IPS DF 19.7 (cell line): ENCODE results near the gene OR51B5.
A peak's percentile ranks its signal among the peaks of the same experiment; 100 is the strongest.
"Not testable (repeated sequence)": the region's sequence is repeated elsewhere in the genome, so short reads cannot be mapped to it uniquely, and the experiment has no call there.

Experiments used
- DNase-seq: peaks from one replicate; pipeline ENCODE4 v3.0.0-alpha.2; 2013; ENCODE audit warnings: low read depth, low spot score

The OR51B5 gene, protein sequence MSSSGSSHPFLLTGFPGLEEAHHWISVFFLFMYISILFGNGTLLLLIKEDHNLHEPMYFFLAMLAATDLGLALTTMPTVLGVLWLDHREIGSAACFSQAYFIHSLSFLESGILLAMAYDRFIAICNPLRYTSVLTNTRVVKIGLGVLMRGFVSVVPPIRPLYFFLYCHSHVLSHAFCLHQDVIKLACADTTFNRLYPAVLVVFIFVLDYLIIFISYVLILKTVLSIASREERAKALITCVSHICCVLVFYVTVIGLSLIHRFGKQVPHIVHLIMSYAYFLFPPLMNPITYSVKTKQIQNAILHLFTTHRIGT

GRCh38 chr11:5343474-5344335 lies at the start of gene OR51B5:
Gene OR51B5 (minus strand): TSS chr11:5343524. CDS start chr11:5343524, 0 bp downstream.
- DNase-seq, result no peak

DNA sequence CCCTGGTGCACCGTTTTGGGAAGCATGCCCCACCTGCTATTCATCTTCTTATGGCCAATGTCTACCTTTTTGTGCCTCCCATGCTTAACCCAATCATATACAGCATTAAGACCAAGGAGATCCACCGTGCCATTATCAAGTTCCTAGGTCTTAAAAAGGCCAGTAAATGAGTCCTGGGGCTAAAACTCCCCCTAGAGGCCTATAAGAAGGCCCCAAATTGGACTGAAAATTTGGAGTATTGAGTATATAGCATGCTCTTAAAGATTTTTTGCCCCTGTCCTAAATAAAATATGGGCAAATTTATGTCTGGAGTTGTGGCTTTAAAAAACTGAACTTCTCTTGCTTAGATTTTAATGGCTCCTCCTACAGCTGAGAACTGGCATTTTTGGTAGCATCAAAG lies 46.9 kb upstream of the OR51B5 start:
- DNase-seq, result no peak

DNA sequence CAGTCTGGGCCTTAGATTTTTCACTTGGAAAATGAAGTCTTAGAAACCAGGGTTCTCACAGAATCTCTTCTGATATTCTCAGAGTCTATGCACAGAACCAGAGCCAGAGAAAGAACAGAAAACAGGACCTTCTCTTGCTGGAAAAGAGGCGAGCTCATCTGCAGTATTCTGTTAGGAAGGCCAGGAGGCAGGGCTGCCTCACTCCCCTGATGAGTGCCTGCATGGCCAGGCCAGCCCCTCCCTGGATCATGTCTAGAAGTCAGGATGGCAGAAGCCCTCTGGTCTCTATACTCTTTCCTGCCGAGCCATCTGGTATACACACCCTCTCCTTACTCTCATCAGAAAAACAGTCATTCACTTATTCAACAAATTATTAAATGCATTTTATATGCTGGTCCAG lies 41.0 kb upstream of the OR51B5 start:
- DNase-seq, result no peak

- no peak for DNase-seq
These were observed 40.3 kb upstream of the OR51B5 start, which contains the start of gene OR51M1 for GRCh38 chr11:5383576-5383975. Gene OR51M1 (plus strand): TSS chr11:5383812. CDS start chr11:5389399, 5,587 bp downstream.

DNA sequence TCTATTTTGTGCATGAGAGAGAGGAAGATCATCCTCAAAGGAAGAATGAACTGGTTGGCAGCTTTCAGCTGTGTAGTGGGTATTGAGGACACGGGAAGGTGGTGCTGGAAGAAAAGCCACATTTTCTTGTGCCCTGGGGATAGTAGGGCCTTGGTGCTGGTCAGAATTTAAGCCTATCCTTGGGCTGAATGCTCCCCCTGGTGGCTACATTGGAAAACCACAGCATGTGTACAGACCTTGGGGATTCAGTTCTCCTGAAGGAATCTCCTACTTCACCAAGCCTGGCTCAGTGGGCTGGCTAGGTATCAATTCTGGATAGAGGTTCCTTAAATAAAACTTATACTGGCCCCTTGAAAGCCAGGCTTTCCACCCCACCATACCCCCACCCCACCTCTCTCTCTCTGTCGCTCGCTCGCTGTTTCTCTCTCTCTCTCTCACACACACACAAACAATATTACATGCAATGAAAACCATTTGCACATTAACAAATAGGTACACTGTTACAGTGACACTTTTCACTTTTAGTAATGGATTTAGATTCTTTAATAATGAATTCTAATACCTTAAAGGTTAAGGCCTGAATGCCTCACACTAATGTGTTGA lies 37.5 kb upstream of the OR51B5 start:
- peak; percentile 54 for DNase-seq

DNA sequence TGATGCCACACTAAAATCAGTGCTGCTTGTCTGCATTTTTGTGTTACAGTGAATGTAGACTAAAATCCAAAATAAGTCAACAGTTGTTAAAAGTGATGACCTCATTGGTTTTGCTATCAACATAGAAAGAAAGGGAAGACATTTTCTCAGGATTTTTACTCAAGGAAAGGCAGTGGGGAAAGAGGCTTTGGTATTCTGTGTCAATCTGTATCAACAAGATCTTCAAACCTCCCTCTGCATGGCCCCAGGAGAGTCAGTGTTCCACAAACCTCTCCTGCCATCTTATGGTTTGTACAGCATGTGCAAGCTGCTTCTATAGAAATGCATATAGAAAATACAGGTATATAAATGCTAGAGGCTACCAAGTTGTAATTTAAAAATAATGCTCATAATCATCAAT lies 26.5 kb upstream of the OR51B5 start:
- DNase-seq, result no peak

GRCh38 chr11:5368502-5369043 lies 25.2 kb upstream of the OR51B5 start:
- DNase-seq, result no peak

- DNase-seq, result no peak
These were observed 24.2 kb upstream of the OR51B5 start for GRCh38 chr11:5367448-5368074.

- DNase-seq, result no peak
These were observed 23.5 kb upstream of the OR51B5 start for GRCh38 chr11:5366856-5367255.

GRCh38 chr11:5366365-5366764 lies 23.0 kb upstream of the OR51B5 start:
- not testable (repeated sequence) for DNase-seq

- DNase-seq, result no peak
These were observed 20.9 kb upstream of the OR51B5 start for GRCh38 chr11:5364214-5364613.

DNA sequence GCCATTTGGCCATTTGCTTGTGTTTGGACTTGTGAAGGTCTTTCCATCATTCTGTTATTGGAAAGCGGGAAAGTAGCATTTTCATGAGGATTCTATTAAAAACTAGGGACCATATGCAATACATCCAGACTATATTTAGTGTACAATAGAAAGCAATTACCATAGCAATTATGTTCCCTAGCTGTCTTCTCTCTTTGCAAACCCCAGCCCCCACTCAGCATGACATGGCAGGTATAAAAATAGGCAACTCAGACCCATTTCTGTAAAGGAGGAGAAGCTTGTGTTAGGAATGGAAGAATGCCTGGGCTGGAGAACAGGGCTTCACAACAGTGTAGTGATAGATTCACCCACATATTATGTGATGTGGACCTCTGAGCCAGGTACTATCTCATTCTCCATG lies 20.4 kb upstream of the OR51B5 start:
- no peak for DNase-seq

DNA sequence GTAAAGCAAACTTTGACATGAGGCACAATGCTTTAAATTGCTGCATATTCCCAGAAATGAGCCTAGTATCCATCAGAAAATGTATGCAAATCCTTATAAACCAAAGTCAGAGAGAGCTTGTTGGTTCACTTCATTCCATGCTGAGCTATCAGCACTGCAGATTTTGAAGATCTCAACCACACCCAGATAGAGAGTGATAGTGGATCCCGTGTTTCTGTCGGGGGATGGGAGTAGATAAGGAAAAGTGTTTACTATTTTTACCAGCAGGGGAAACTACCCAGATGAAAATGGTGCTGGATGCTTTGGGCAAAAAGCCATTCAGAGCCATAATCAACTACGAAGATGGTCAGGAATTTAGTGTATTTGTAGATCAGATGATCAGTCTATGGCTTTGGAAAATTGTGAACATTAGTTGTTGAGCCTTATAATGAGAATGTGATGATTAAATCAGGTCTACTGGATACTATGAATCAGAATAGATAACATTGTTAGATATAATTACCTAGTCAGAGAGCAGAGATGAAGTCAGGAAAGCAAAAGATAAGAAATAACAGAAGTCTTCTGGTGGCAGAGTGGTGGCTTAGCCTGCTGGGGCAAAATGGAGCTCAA lies 18.8 kb upstream of the OR51B5 start:
- DNase-seq, result no peak

GRCh38 chr11:5356031-5356430 lies 12.7 kb upstream of the OR51B5 start:
- not testable (repeated sequence) for DNase-seq

- DNase-seq, result no peak
These were observed 7.9 kb upstream of the OR51B5 start, which contains the start of gene OR51B6 for GRCh38 chr11:5351208-5351607. Gene OR51B6 (plus strand): TSS chr11:5351508. CDS start chr11:5351508, 0 bp downstream.

DNA sequence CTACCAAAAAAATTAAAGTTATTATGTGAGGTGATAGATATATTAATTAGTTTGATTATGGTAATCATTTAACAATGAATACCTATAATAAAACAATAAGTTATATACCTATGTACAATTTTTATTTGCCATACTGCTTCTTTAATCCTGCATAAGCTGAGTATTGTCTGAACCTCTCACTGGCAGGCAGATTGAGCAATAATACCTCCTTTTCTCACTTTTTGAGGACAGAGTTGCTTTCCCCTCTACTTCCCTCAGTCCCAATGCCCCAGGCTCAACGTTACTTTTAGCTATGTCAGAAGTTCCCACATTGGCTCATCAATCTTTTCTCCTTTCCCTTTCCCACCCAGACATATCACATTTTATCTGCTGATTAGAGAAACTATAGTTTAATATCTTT lies 6.2 kb upstream of the OR51B5 start:
- DNase-seq, result no peak

GRCh38 chr11:5348551-5349194 lies 5.3 kb upstream of the OR51B5 start:
- no peak for DNase-seq

DNA sequence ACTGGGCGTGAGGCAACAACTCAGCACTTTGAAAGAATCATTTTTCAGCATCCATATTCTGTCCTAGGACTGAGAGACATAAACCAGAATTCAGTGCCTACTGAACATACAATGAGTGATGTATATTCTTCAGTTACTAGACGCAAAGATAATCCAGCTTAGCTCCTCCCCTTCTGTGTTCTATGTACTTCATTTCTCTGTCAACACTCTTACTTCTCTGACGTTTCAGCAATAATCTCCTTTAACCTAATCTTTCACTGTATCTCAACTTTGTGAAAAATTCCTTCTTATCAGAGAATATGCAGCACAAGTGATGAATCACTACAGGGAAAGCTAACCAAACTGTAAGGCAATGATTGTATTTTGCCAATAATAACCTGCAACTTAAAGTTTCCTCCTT lies 2.5 kb upstream of the OR51B5 start:
- DNase-seq, result no peak

DNA sequence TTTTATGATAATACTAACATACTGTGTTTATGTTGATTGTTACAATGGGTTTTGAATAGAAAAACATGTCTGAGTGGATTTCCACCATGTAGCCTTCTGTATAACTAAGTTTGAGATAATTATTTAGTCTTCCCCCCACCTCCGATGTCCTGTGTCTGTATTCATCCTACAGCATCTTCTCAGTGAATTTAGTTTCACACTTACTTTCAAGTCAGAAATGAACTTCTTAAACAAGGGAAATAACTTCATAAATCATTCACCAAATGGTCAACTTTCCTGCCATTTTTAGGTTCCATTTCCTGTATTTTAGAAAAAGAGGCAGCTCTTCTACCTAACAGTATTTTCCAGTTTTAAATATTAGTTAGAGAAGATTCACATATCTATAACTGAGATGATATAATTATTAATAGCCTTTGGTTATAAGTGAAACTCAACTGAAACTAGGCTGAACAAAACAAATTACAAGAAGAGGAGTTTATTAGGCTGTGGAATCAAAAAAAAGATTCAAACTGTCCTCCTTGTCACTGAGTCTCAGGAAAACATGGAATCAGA lies 3.5 kb downstream of the OR51B5 start:
- DNase-seq, result no peak

GRCh38 chr11:5337253-5337652 lies 6.1 kb downstream of the OR51B5 start:
- not testable (repeated sequence) for DNase-seq
